Loucy (cell line): ENCODE data around the gene ZNG1A.

Experiments used
- CTCF ChIP-seq: fragments of 200-600 bp; sonication (generic); conservative IDR thresholded peaks from 2 replicates; pipeline ENCODE4 v1.5.1; 2014; ENCODE audit warnings: mild to moderate bottlenecking, antibody characterized with exemption, low read length
- EZH2phosphoT487 ChIP-seq: fragments of 200-600 bp; IDR thresholded peaks from 2 replicates; pipeline ENCODE4 v1.6.1; 2018; ENCODE audit warnings: antibody characterized with exemption, mild to moderate bottlenecking, moderate library complexity, borderline replicate concordance

GRCh38 chr9:214351-214647 lies 35.4 kb upstream of the ZNG1A start:
- TF ChIP-seq CTCF: no peak
- TF ChIP-seq EZH2phosphoT487: no peak
